ENCODE results near the gene C19orf47.

The C19orf47 gene

DNA sequence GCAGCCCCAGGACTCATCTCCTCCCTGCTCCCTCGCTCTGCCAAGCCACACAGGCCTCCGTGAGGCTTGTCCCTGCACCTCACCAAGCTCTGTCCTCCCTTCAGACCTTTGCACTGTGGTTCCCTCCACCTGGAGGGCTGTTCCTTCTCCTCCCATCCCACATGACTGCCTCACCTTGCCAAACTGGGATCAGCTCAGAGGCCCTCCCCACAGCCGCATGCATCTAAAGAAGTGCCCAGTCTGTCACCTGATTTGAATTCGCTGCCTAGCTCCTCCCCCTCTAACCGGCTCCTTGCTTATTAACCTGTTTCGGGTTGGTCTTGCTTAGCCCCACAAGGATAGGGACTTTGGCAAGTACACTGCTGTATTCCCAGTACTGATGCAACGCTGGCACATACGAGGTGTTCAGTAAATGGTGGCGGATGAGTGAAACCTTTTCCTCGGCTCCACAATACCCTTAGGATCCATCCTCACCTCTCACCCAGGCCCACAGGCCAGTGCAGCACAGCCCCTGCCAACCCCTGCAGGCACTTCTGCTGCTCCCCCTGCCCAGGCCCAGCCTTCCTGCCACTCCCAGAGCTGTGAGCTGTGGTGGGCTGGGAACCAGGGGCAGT, 67.5 kb downstream of the C19orf47 start:
- no peak for DNase-seq

DNA sequence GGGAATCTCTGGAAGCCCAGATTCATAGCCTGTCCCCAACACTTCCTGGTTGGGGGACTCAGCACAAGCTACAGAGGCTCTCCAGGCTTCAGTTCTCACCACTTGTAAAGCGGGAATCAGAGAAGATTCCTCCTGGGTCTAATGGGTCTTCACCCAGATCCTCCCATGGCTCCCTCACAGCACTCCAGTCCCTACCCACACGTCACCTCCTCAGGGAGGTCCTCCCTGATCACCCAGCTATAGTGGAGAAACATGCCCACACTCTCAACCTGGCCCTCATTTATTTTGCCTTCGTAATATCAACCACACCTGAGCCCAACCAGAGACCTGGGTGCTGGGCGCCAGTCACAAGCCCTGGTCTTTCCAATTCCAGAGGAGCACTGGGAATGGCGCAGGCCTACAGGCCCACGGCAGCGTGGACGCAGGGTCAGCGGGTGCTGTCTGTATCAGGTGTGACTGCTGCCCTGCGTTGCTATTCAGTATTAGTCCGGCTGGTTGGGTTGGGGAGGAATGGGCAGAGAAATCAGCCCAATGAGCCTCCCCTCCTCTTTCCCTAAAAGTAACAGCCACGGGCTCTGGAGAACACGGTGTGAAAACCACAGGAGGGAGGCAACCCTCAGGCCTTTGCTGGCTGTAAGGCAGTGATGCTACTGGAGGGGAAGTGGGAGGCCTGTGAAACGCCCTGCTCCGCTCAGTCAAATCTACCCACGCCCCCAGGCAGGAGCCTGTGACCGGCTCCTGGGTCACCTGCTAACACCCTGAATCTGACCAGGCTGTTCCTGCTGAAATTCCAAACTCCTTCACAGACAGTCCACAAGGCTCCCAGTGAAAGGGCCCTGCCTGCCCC, 68.2 kb downstream of the C19orf47 start:
- DNase-seq: no peak

DNA sequence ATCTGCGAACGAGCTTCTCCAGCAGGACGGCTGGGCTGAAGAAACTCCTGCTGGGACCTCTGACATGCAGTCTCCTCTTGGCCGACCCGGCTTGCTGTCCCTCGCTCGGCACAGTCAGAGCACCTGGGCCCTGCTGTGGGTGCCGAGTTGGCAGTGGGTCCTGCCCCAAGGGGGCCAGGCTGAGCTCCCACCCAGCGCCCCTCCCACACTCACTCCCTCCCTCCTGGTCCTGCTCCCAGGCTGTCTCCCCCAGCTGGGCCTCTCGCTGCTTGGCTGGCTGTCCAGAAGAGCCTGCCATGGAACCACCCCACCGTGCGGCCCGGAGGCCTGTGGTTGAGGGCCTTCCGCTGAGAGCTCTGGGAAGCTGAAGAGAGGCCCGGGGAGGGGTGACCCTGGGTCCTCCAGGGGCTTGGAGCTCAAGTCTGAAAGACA, 69.1 kb downstream of the C19orf47 start:
- no peak for DNase-seq

DNA sequence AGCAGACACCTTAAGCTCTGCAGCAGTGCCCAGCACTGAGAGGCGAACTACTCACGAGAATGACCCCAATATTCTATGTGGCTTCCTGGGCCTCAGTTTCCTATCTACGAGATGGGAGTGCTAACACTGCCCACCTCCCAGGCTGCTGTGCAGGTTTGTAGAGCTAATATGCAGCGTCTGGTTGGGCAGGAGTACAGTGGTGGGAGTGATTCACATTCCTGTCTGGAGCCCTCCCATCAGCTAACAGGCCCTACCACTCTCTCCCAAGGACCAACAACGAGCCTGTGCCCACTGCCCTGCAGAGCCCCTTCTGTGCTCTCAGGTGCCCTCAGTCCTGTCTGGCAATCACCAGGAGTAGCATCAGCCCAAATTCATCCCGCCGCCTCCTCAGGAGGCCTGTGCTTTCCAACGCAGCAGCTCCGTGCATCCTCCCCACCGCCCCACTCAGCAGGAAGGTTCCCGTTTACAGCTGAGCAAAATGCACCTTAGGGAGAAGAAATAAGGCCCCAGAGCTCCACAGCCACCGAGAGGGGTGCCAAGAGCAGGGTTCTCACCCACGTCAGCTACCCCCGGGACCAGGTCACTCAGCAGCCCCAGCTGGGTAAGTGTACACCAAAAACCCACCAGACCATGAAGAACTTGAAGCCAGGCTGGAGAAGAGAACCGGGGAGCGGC, 69.7 kb downstream of the C19orf47 start:
- DNase-seq: no peak

DNA sequence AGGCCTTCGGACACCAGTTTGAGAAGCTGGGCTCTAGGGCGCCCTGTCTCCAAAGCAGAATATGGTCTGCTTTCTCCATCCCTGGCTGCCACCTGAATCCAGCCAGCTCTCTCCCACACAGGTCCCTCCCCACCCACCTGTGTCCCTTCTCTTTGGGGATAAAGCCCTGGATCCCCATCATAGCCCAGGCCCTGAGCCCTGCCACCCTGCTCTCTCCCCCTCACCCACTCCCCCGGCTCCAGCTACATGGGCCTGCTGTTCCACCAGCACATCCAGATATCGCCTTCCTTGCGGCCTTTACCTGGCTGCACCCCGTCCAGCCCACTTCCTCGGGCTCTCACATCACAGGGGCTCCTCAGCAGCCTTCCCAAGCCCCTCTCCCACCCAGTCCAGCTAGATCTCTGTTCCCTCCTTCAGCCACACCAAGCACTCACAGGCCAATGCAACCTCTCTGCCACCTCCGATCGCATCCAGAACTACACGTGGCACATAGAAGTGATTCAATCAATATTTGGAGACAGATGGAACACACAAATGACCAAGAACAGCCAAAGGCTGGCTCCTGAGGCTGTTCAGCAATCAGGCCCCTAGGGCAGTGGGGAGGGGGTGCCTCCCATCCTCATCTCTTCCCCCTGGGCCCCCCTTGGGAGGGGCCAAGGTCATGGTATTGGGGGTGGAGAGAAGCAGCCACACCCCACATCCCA, 70.7 kb downstream of the C19orf47 start:
- DNase-seq: no peak

DNA sequence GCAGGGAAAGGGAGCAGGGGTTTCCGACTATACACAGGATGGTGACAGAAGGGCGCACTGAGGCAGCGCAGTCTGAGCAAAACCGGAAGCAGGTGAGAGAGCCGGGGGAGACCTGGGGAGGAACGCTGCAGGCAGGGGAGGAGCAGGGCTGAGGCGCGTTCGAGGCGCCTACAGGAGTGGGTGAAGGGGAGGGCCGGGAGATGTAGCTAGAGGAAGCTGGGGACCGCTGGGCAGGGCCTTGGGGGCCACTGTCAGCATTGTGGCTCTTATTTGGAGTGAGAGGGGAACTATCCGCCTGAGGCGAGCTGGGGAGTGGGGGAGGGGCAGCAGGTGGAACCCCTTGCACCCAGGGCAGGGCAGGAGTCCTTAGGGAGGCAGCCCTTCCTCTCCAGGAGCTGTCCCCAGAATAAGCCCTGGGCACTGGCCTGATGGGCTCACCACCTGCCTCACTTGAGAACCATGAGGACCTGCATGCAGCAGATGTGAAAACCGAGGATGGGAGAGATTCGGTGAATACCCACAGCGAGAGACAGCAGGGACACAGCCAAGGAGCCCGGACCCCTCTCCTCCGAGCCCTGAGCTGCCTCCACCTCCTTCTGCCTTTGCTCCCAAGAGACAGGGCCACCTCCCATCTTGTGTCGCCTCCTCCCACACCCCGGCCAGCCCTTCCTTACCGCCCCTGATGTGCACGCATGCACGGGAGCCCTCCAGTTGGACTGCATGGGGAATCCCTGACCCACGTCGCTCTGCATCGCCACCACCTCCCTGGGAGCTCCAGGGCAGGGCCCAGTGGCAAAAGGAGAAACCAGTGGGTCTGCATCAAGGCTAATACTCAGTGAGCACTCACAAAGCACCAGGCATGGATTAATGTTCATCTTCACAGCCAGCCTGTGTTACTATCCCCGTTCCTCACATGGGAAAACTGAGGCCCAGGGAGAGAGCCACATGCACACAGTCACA, 73.3 kb downstream of the C19orf47 start:
- no peak for DNase-seq

DNA sequence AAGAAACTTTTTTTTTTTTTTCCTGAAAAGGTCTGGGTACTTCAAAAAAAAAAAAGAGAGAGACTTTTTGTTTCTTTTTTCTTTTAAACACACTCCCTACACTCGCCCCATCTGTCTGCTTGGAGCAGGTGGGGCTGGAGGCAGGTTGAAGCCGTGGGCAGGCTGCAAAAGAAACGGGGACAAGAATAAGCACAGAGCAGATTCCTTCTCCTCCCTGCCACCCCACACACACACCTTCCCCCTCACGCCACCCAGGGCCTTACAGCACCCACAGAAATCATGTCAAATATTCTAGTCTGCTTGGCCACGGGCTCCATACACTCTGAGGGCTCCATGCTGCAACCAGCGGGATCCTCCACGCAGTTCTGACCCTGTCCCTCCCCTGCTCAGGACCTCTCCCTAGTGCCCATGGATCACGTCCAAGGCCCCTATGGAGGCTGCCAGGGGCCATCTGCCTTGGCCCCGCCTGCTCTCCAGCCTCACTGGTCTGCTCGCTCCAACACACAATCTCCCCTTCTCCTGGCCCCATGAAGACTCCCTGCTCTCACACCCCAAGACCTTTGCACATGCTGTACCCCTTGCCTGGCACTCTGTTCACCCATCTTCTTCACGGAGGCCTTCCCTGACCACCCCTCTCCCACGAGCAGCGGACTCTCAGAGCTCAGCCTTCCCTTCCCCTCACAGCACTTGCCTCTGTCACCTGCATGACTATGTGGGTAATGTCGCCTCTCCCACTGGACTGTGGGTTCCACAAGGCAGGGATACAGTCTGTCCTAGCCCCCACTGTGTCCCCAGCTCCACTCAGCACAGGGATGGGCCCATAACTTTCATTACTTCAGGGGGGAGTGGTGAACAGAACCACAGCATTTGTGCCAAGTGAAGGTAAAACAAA, 74.5 kb downstream of the C19orf47 start:
- no peak for DNase-seq

DNA sequence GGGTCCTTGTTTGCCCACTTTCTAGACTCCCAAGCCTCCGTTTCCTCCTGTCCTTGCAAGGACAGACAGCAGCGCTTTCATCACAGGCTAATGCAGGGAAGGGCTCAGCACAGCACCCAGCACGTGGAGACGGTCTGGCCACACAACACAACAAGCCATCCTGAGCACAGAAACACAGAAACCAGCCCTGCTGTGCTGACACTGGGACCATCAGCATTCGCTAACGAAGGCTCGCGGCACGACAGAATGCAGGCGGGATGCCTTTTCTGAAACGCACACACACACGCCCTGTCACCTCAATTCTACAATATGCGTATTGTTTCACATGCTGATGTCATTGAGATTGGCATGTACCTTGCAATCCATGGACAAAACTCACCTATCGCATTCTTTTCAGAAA, 75.9 kb downstream of the C19orf47 start:
- no peak for DNase-seq

DNA sequence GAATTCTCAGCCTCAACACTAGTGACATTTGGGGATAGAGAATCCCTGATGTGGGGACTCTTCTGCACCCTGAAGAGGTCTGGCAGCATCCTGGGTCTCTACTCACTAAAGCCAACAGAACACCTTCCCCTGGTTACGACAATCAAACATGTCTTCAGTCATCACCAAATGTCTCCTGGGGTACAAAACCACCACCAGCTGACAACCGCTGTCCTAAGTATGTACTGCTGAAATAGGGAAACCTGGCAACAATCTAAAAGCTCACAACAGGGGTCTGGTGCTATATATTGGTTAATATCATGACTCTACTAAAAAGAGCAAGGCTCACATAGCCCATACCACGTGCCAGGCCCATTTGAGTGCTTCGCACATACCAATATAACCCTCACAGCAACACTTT, 76.5 kb downstream of the C19orf47 start:
- no peak for DNase-seq

DNA sequence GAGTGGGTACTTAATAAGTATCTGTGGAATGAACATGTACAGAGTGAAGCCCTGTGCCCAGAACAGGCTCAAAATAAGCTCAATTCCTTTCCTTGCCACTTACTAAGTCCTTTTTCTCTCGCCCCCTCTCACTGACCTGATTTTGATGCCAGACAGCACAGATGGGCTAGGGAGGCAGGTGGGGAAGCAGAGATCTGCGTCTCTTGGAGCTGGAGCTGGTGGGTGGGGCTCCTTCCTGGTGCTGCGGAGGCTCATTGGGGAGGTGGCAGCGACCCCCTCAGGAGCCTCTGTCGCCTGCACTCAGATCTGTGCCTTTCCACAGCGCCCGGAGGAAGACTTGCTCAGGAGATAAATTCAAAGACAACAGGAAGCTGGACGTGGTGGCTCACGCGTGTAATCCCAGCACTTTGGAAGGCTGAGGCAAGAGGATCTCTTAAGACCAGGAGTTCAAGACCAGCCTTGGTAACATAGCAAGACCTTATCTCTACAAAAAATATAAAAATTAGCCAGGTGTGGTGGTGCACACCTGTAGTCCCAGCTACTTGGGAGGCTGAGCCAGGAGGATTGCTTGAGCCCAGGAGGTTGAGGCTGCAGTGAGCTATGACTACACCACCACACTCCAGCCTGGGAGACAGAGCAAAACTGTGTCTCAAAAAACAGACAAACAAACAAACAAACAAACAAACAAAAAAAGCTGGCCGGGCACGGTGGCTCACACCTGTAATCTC, 77.7 kb downstream of the C19orf47 start:
- no peak for DNase-seq

Data from effector CD4-positive, alpha-beta T cell (primary cell).